Urothelium cell line (cell line): Measurements from ENCODE around the gene ARL16.

ENCODE experiments used
- DNase-seq: peaks from one replicate; pipeline ENCODE4 v3.0.0; 2011; ENCODE audit warnings: low spot score, mixed read lengths
- FAIRE-seq: peaks from 2 replicates; lab custom pipeline; 2011; peaks lifted over from hg19 to GRCh38; lab: Jason Lieb, UNC

ARL16 gene

GRCh38 chr17:81647640-81648012 lies 36.0 kb downstream of the ARL16 start:
- FAIRE-seq (no peak), DNase-seq (no peak)

- FAIRE-seq: no peak
- no peak for DNase-seq
Measured at GRCh38 chr17:81646869-81647600, 36.6 kb downstream of the ARL16 start.

DNA sequence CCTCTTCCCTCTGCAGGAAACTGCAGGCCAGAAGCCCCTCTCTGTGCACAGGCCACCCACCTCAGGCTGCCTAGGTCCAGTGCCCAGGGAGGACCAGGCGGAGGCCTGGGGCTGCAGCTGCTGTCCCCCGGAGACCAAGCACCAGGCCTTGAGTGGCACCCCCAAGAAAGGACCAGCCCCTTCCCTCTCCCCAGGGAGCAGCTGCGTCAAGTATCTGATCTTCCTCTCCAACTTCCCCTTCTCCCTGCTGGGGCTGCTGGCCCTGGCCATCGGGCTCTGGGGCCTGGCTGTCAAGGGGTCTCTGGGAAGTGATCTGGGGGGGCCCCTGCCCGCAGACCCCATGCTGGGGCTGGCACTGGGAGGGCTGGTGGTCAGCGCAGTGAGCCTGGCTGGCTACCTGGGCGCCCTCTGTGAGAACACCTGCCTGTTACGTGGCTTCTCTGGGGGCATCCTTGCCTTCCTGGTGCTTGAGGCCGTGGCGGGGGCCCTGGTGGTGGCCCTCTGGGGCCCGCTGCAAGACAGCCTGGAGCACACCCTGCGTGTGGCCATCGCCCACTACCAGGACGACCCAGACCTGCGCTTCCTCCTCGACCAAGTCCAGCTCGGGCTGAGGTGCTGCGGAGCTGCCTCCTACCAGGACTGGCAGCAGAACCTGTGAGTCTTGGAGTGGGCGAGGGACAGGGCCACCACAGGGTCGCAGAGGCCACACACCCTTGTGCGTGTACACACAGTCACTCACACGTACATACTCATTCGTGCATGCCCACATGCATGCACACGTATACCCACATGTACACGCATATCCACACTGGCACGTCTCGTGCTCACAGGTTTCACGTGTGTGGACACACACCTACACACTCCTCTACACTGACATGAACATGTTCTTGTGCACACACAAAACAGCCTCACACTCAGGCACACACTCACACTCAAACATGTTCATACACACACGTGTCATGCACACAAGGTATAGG lies 38.3 kb downstream of the ARL16 start:
- FAIRE-seq: peak; percentile 94
- DNase-seq: no peak

DNA sequence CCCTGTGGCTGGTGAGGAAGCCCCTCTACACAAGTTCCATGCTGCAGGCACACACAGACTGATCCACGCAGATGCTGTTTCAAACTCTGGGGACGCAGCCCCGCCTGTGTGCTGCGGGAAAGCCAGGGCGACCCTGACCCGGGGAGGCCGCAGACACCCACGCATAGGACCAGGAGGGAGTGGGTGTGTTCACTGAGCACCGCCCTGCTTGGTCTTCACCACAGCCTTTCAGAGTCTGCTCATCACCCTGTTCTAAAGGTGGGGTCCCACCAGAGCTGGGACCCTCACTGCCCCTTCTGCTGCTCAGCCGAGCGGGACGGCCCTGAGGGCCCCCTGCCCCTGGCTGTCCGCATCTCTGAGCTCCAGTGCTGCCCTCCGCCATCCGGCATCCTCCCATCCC lies 39.1 kb downstream of the ARL16 start:
- no peak for DNase-seq

GRCh38 chr17:81641825-81642489 lies 41.6 kb downstream of the ARL16 start:
- peak; percentile 88 for DNase-seq
- peak; percentile 53 for FAIRE-seq

More for the DNA sequence above, 39.1 kb downstream of the ARL16 start:
- FAIRE-seq: no peak

GRCh38 chr17:81640011-81640410 lies 43.6 kb downstream of the ARL16 start:
- DNase-seq (no peak), FAIRE-seq (no peak)

GRCh38 chr17:81638683-81639082 lies 44.9 kb downstream of the ARL16 start:
- DNase-seq: no peak
- no peak for FAIRE-seq

GRCh38 chr17:81636505-81637288 lies 46.9 kb downstream of the ARL16 start, which contains the start of the genes NPLOC4 and TSPAN10:
TSS of gene NPLOC4 (minus strand) at chr17:81637112. CDS start at chr17:81636930, 182 bp downstream.
TSS of gene TSPAN10 (plus strand) at chr17:81637196. CDS start at chr17:81642413, 5,217 bp downstream.
- peak; percentile 99 for DNase-seq
- peak; percentile 50 for FAIRE-seq

GRCh38 chr17:81635973-81636504 lies 47.6 kb downstream of the ARL16 start:
- DNase-seq (peak; percentile 55), FAIRE-seq (no peak)

DNA sequence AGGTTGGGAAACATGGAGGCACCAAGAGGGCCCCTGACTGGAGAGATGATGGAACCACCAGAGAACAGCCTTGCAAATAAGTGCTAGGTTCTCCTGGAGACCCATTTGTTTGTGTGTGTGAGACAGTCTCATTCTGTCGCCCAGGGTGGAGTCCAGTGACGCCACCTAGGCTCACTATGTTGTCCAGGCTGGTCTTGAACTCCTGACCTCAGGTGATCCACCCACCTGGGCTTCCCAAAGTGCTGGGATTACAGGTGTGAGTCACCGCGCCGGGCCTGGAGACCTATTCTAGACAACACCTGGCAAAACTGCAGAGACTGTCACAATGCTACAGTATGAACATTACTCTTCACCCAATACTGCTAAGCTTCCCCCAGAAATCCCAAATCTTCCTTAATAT lies 48.2 kb downstream of the ARL16 start:
- DNase-seq (no peak), FAIRE-seq (no peak)

- DNase-seq (no peak), FAIRE-seq (no peak)
Measured at GRCh38 chr17:81631482-81631881, 52.1 kb downstream of the ARL16 start.
